Fibroblast of lung (primary cell): ENCODE data around the gene RASA3. TPM values are rescaled to one million over a fixed set of nuclear protein-coding genes. Genes with fewer than 3 reads are reported as not detected.

ENCODE experiments used
- DNase-seq, 2 donors: peaks; one replicate each; pipeline versions ENCODE4 v3.0.0 to v3.0.0-alpha.2; 2010; ENCODE audit warnings: low read depth in 2 of 2
- H2AFZ ChIP-seq: 2 replicates; pipeline ENCODE4 v1.5.1; 2012; ENCODE audit warnings: low read length, control low read depth, inconsistent platforms
- H3K27ac ChIP-seq: 2 replicates; pipeline ENCODE4 v1.5.1; 2011; ENCODE audit warnings: low read length, control low read depth; ENCODE audit not compliant: insufficient read depth
- H3K27me3 ChIP-seq: 2 replicates; pipeline ENCODE4 v1.5.1; 2011; ENCODE audit warnings: mild to moderate bottlenecking, low read length; ENCODE audit not compliant: control insufficient read depth, insufficient read depth
- H3K36me3 ChIP-seq: 2 replicates; pipeline ENCODE4 v1.5.1; 2011; ENCODE audit warnings: low read length; ENCODE audit not compliant: control insufficient read depth, insufficient read depth
- H3K4me1 ChIP-seq: 2 replicates; pipeline ENCODE4 v1.5.1; 2011; ENCODE audit warnings: low read length; ENCODE audit not compliant: control insufficient read depth, insufficient read depth; ENCODE audit errors: extremely low read depth
- H3K4me2 ChIP-seq: 2 replicates; pipeline ENCODE4 v1.5.1; 2011; ENCODE audit warnings: low read length, control low read depth; ENCODE audit not compliant: insufficient read depth; ENCODE audit errors: extremely low read depth
- H3K4me3 ChIP-seq, 4 experiments: fragments of 200-600 bp in 1 of 4; sonication (generic) in 1 of 4; replicated peaks in 1 of 4; 2 replicates each; pipeline ENCODE4 v1.5.1; 2011 to 2016; ENCODE audit warnings: low read length in 4 of 4, low read depth in 3 of 4, mild to moderate bottlenecking in 3 of 4, control low read depth in 2 of 4, inconsistent platforms in 1 of 4, mixed read lengths in 1 of 4; ENCODE audit not compliant: insufficient read depth in 1 of 4; ENCODE audit errors: control extremely low read depth in 1 of 4
- H3K79me2 ChIP-seq: 2 replicates; pipeline ENCODE4 v1.5.1; 2012; ENCODE audit warnings: mild to moderate bottlenecking, low read length, inconsistent platforms; ENCODE audit not compliant: control insufficient read depth, insufficient read depth
- H3K9ac ChIP-seq: 2 replicates; pipeline ENCODE4 v1.5.1; 2011; ENCODE audit warnings: mild to moderate bottlenecking, low read length, control low read depth; ENCODE audit not compliant: insufficient read depth
- H3K9me3 ChIP-seq: 2 replicates; pipeline ENCODE4 v1.5.1; 2012; ENCODE audit warnings: low read depth, low read length; ENCODE audit not compliant: control insufficient read depth, insufficient read depth
- H4K20me1 ChIP-seq: 2 replicates; pipeline ENCODE4 v1.5.1; 2011; ENCODE audit warnings: low read length; ENCODE audit not compliant: control insufficient read depth, insufficient read depth; ENCODE audit errors: extremely low read depth
- EZH2 ChIP-seq: IDR thresholded peaks from 2 replicates; pipeline ENCODE4 v1.5.1; 2012; ENCODE audit warnings: low read length, control low read depth, mild to moderate bottlenecking; ENCODE audit errors: missing control alignments
- polyA plus RNA-seq, 2 donors: library from polyadenylated mRNA; depleted of rRNA in 1 of 2; stranded (reverse) in 1 of 2; unstranded in 1 of 2; fragments of >200 nt; gene quantifications; 2 replicates each; pipeline ENCODE4 v1.2.1, GENCODE V29; 2011 to 2012; ENCODE audit warnings: missing spikeins in 1 of 2
- total RNA-seq: library from RNA; depleted of rRNA; stranded (reverse); fragments of >200 nt; gene quantifications from 2 replicates; pipeline ENCODE4 v1.2.1, GENCODE V29; 2014
- TF ChIP-seq, protein P1 (sequence below), 2 donors: IDR thresholded peaks in 1 of 2; conservative IDR thresholded peaks in 1 of 2; 1 replicate in 1 of 2; 2 replicates in 1 of 2; pipeline ENCODE4 v1.5.1; 2011 to 2012; ENCODE audit warnings: low read length in 2 of 2, control low read depth in 1 of 2, inconsistent platforms in 1 of 2, low read depth in 1 of 2, mild to moderate bottlenecking in 1 of 2

The RASA3 gene
- total and polyA plus RNA-seq, 2 donors (not counting 1 experiment from before 2014, with no cell fraction given), result 26.6 to 31.1 TPM

DNA sequence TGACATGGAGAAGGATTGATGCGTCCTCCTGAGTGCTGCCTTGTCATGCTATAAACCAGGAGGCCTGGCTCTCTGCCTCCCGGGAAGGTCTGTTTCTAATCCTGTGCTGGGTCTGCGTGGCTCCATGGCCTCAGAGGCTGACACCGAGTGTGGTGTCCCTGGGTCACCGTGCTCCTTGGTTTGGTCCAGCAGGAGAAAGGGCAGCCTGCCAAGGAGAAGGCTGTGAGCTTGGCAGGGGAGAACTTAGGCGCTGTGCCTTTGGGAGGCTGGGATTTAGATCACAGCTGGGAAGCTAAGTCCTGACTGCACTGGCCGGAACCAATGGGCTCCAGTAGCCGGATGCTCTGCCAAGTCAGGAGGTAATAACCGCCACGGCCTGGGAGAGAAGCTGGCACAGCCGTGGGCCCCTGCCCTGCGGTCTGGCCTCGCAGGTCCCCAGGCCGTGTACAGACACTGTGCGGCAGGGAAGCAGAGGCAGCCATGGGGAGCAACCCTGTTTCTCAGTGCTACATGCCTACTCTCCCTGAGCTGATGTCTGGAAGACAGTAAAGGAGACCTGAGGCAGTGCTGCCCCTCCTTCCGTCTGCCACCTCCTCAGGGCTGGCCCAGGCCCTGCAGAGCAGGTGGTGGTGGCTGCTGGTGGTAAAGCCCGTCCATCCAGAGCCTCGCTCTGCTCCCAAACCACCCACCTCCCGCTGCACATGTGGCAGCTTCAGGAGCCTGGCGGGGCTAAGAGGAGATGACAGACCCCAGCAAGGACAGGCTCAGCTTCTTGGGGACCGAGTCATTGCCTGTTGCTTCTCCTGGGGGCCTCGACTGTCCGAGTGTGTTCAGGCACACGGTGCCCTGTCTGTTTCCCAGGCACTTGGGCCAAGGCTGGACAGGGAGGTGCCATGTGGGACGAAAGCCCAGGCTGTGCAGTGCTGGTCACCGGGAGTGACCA is 203.5 kb downstream of the RASA3 start:
- DNase-seq, result peak; percentile 68 to 90
- TF ChIP-seq EZH2, result no peak
- TF ChIP-seq, protein P1, sequence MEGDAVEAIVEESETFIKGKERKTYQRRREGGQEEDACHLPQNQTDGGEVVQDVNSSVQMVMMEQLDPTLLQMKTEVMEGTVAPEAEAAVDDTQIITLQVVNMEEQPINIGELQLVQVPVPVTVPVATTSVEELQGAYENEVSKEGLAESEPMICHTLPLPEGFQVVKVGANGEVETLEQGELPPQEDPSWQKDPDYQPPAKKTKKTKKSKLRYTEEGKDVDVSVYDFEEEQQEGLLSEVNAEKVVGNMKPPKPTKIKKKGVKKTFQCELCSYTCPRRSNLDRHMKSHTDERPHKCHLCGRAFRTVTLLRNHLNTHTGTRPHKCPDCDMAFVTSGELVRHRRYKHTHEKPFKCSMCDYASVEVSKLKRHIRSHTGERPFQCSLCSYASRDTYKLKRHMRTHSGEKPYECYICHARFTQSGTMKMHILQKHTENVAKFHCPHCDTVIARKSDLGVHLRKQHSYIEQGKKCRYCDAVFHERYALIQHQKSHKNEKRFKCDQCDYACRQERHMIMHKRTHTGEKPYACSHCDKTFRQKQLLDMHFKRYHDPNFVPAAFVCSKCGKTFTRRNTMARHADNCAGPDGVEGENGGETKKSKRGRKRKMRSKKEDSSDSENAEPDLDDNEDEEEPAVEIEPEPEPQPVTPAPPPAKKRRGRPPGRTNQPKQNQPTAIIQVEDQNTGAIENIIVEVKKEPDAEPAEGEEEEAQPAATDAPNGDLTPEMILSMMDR (conservative IDR thresholded peaks at IDR 0.05 in 1 of 2, IDR thresholded peaks at IDR 0.05 in 1 of 2; ENCODE audit: low read depth in 1 of 2, low read length in 2 of 2), result no peak
- H3K4me1 ChIP-seq, result peaks cover 32% of the 10 kb centered on the region
- no peaks in the 10 kb centered on the region for H3K9me3 ChIP-seq
- H3K9ac ChIP-seq, result peak overlapping the region; percentile 58
- no peaks in the 10 kb centered on the region for H3K36me3 ChIP-seq
- H3K27ac ChIP-seq, result peak overlapping the region; percentile 87
- peak overlapping the region in 1 of 4 experiments; percentile 10 for H3K4me3 ChIP-seq
- H4K20me1 ChIP-seq, result no peaks in the 10 kb centered on the region
- no peak overlapping the region for H2AFZ ChIP-seq
- H3K4me2 ChIP-seq, result peak overlapping the region; percentile 75
- no peaks in the 10 kb centered on the region for H3K79me2 ChIP-seq
- H3K27me3 ChIP-seq, result no peaks in the 10 kb centered on the region

Other genes starting within 250 kb of the RASA3 start
- gene C13orf46, start 158.5 kb downstream of the RASA3 start, total RNA-seq, result 0.26 and 0.50 TPM in 2 replicates
- gene C13orf46, start 158.5 kb downstream of the RASA3 start, polyA plus RNA-seq, result 0.54 and 0.56 TPM in 2 replicates
- not detected in 2 replicates for gene CFAP97D2, start 46.6 kb upstream of the RASA3 start, total RNA-seq
- gene CFAP97D2, start 46.6 kb upstream of the RASA3 start, polyA plus RNA-seq, result not detected in 2 replicates
- 43.4 and 52.2 TPM in 2 replicates for gene CDC16, start 102.3 kb upstream of the RASA3 start, total RNA-seq
- gene CDC16, start 102.3 kb upstream of the RASA3 start, polyA plus RNA-seq, result 76.9 and 101 TPM in 2 replicates
- 15.9 and 27.6 TPM in 2 replicates for gene UPF3A, start 149.0 kb upstream of the RASA3 start, total RNA-seq
- 40.5 and 41.9 TPM in 2 replicates for gene UPF3A, start 149.0 kb upstream of the RASA3 start, polyA plus RNA-seq
- gene CHAMP1, start 181.9 kb upstream of the RASA3 start, total RNA-seq, result 10.8 and 14.5 TPM in 2 replicates
- gene CHAMP1, start 181.9 kb upstream of the RASA3 start, polyA plus RNA-seq, result 35.2 and 52.6 TPM in 2 replicates